Loucy (cell line): ENCODE data around the gene ZBTB20.

Experiments
- H2AFZ ChIP-seq: fragments of 200-600 bp; sonication (generic); 2 replicates; pipeline ENCODE4 v1.6.0; 2016; ENCODE audit warnings: antibody characterized with exemption, mild to moderate bottlenecking, low read length, moderate library complexity
- H3F3A ChIP-seq: fragments of 200-600 bp; 2 replicates; pipeline ENCODE4 v1.6.0; 2016; ENCODE audit warnings: antibody characterized with exemption, low read depth, mild to moderate bottlenecking
- H3K27me3 ChIP-seq: fragments of 200-600 bp; sonication (generic); 2 replicates; pipeline ENCODE4 v1.6.1; 2014; ENCODE audit warnings: low read length, mild to moderate bottlenecking; ENCODE audit not compliant: insufficient read depth, poor library complexity, severe bottlenecking
- H3K36me3 ChIP-seq: fragments of 200-600 bp; sonication (generic); 2 replicates; pipeline ENCODE4 v1.6.1; 2016; ENCODE audit warnings: low read length; ENCODE audit not compliant: insufficient read depth
- H3K4me1 ChIP-seq: fragments of 200-600 bp; sonication (generic); 2 replicates; pipeline ENCODE4 v1.5.1; 2014; ENCODE audit warnings: low read length, mild to moderate bottlenecking; ENCODE audit not compliant: insufficient read depth, poor library complexity, severe bottlenecking
- H3K4me2 ChIP-seq: fragments of 200-600 bp; sonication (generic); 2 replicates; pipeline ENCODE4 v1.6.0; 2014; ENCODE audit warnings: antibody characterized with exemption, low read length, low read depth, mild to moderate bottlenecking; ENCODE audit not compliant: poor library complexity, severe bottlenecking
- H3K4me3 ChIP-seq: fragments of 200-600 bp; sonication (generic); 2 replicates; pipeline ENCODE4 v1.5.1; 2014; ENCODE audit warnings: low read length, mild to moderate bottlenecking, mixed read lengths; ENCODE audit not compliant: poor library complexity, severe bottlenecking
- H3K79me2 ChIP-seq: fragments of 200-600 bp; sonication (generic); 2 replicates; pipeline ENCODE4 v1.6.1; 2014; ENCODE audit warnings: low read length; ENCODE audit not compliant: insufficient read depth
- H3K9ac ChIP-seq: fragments of 200-600 bp; sonication (generic); 2 replicates; pipeline ENCODE4 v1.6.0; 2014; ENCODE audit warnings: mild to moderate bottlenecking, low read depth, low read length, moderate library complexity; ENCODE audit not compliant: poor library complexity, severe bottlenecking
- H3K9me2 ChIP-seq: fragments of 200-600 bp; sonication (generic); replicated peaks from 2 replicates; pipeline ENCODE4 v1.6.1; 2016; ENCODE audit warnings: low read depth, low read length, mixed read lengths
- H3K9me3 ChIP-seq: fragments of 200-600 bp; sonication (generic); 2 replicates; pipeline ENCODE4 v1.6.1; 2014; ENCODE audit warnings: mild to moderate bottlenecking, antibody characterized with exemption, low read length, low read depth; ENCODE audit not compliant: insufficient read depth
- H4K20me1 ChIP-seq: fragments of 200-600 bp; sonication (generic); 2 replicates; pipeline ENCODE4 v1.6.0; 2014; ENCODE audit warnings: antibody characterized with exemption, low read length, mild to moderate bottlenecking; ENCODE audit not compliant: insufficient read depth, poor library complexity, severe bottlenecking
- CTCF ChIP-seq: fragments of 200-600 bp; sonication (generic); conservative IDR thresholded peaks from 2 replicates; pipeline ENCODE4 v1.5.1; 2014; ENCODE audit warnings: mild to moderate bottlenecking, antibody characterized with exemption, low read length
- EZH2phosphoT487 ChIP-seq: fragments of 200-600 bp; IDR thresholded peaks from 2 replicates; pipeline ENCODE4 v1.6.1; 2018; ENCODE audit warnings: antibody characterized with exemption, mild to moderate bottlenecking, moderate library complexity, borderline replicate concordance

ZBTB20 gene

GRCh38 chr3:114639171-114639570 lies 507.9 kb downstream of the ZBTB20 start:
- Histone ChIP-seq H3F3A (no peaks in the 10 kb centered on the region), H3K9ac (no peak overlapping the region), H3K4me1 (no peaks in the 10 kb centered on the region), H2AFZ (no peak overlapping the region), H3K36me3 (no peaks in the 10 kb centered on the region), H3K9me2 (no peaks in the 10 kb centered on the region), H3K4me3 (no peak overlapping the region), H3K4me2 (no peak overlapping the region), H3K9me3 (no peaks in the 10 kb centered on the region; the same call in 1 of the 2 replicates), H3K79me2 (no peaks in the 10 kb centered on the region), H4K20me1 (no peaks in the 10 kb centered on the region), H3K27me3 (peaks cover 4% of the 10 kb centered on the region)
- no peak for TF ChIP-seq CTCF
- TF ChIP-seq EZH2phosphoT487, result no peak

- H3K9ac ChIP-seq, result no peak overlapping the region
- no peaks in the 10 kb centered on the region for H3K4me1 ChIP-seq
- no peaks in the 10 kb centered on the region; the same call in 1 of the 2 replicates for H3K9me3 ChIP-seq
- H3K27me3 ChIP-seq, result peaks cover 4% of the 10 kb centered on the region
- H3K36me3 ChIP-seq, result no peaks in the 10 kb centered on the region
- no peaks in the 10 kb centered on the region for H3K79me2 ChIP-seq
- H3K9me2 ChIP-seq, result no peaks in the 10 kb centered on the region
- H2AFZ ChIP-seq, result no peak overlapping the region
- H3F3A ChIP-seq, result no peaks in the 10 kb centered on the region
- no peak overlapping the region for H3K4me2 ChIP-seq
- H4K20me1 ChIP-seq, result no peaks in the 10 kb centered on the region
- no peak for TF ChIP-seq EZH2phosphoT487
- TF ChIP-seq CTCF, result no peak
- H3K4me3 ChIP-seq, result no peak overlapping the region
These were observed 511.2 kb downstream of the ZBTB20 start for GRCh38 chr3:114635878-114636277.

- Histone ChIP-seq H3K4me1 (no peaks in the 10 kb centered on the region), H3F3A (no peaks in the 10 kb centered on the region), H3K36me3 (no peaks in the 10 kb centered on the region), H3K9me2 (no peaks in the 10 kb centered on the region), H3K9me3 (no peaks in the 10 kb centered on the region; the same call in 1 of the 2 replicates), H2AFZ (no peak overlapping the region), H4K20me1 (no peaks in the 10 kb centered on the region), H3K4me2 (no peak overlapping the region), H3K9ac (no peak overlapping the region), H3K4me3 (no peak overlapping the region), H3K79me2 (no peaks in the 10 kb centered on the region), H3K27me3 (peaks cover 4% of the 10 kb centered on the region)
- no peak for TF ChIP-seq CTCF
- TF ChIP-seq EZH2phosphoT487, result no peak
These were observed 512.5 kb downstream of the ZBTB20 start for GRCh38 chr3:114634635-114635034.
